SK-N-SH treated with all-trans-retinoic acid at 6 μM for 48 hours (cell line): ENCODE measurements around the gene INHBA.

Experiments used
- ATAC-seq: fragments of 200-7000 bp; cut with Tn5 transposase; 3 replicates; pipeline ENCODE4 v1.9.1; 2020; ENCODE audit warnings: mild to moderate bottlenecking, moderate library complexity
- BACH2 ChIP-seq: fragments of 250-450 bp; sonication (Bioruptor Pico); IDR thresholded peaks from 2 replicates; pipeline ENCODE4 v1.9.0; 2021; ENCODE audit warnings: mild to moderate bottlenecking, borderline replicate concordance
- ESRRG ChIP-seq: fragments of 250-450 bp; sonication (Bioruptor Pico); IDR thresholded peaks from 2 replicates; pipeline ENCODE4 v1.6.1; 2021; ENCODE audit warnings: mild to moderate bottlenecking
- GLIS3 ChIP-seq: fragments of 250-450 bp; sonication (Bioruptor Pico); IDR thresholded peaks from 2 replicates; pipeline ENCODE4 v1.5.0; 2020; ENCODE audit warnings: mild to moderate bottlenecking, moderate library complexity
- ISL1 ChIP-seq: fragments of 250-450 bp; sonication (Bioruptor Pico); IDR thresholded peaks from 2 replicates; pipeline ENCODE4 v2.1.2; 2022; ENCODE audit warnings: mild to moderate bottlenecking, moderate library complexity
- OSR1 ChIP-seq: fragments of 250-450 bp; sonication (Bioruptor Pico); IDR thresholded peaks from 2 replicates; pipeline ENCODE4 v1.8.0; 2022; ENCODE audit warnings: moderate library complexity, mild to moderate bottlenecking, inconsistent platforms
- PPARA ChIP-seq: fragments of 250-450 bp; sonication (Bioruptor Pico); IDR thresholded peaks from 2 replicates; pipeline ENCODE4 v1.5.0; 2020; ENCODE audit warnings: mild to moderate bottlenecking, borderline replicate concordance
- RARB ChIP-seq: fragments of 250-450 bp; sonication (Bioruptor Pico); IDR thresholded peaks from 2 replicates; pipeline ENCODE4 v1.8.0; 2021; ENCODE audit warnings: mild to moderate bottlenecking, moderate library complexity
- SNAI2 ChIP-seq: fragments of 250-450 bp; sonication (Bioruptor Pico); IDR thresholded peaks from 2 replicates; pipeline ENCODE4 v1.5.0; 2020; ENCODE audit warnings: mild to moderate bottlenecking, moderate library complexity
- TCF4 ChIP-seq: fragments of 250-450 bp; sonication (Bioruptor Pico); IDR thresholded peaks from 2 replicates; pipeline ENCODE4 v1.8.0; 2021; ENCODE audit warnings: mild to moderate bottlenecking, moderate library complexity, borderline replicate concordance
- TOX ChIP-seq: fragments of 250-450 bp; sonication (Bioruptor Pico); IDR thresholded peaks from 2 replicates; pipeline ENCODE4 v1.8.0; 2021; ENCODE audit warnings: mild to moderate bottlenecking, moderate library complexity, borderline replicate concordance
- ZC3H10 ChIP-seq: fragments of 250-450 bp; sonication (Bioruptor Pico); IDR thresholded peaks from 2 replicates; pipeline ENCODE4 v1.5.1; 2021; ENCODE audit warnings: mild to moderate bottlenecking, moderate library complexity
- ZFP3 ChIP-seq: fragments of 250-450 bp; sonication (Bioruptor Pico); IDR thresholded peaks from 2 replicates; pipeline ENCODE4 v1.5.0; 2020; ENCODE audit warnings: mild to moderate bottlenecking, moderate library complexity
- ZFP30 ChIP-seq: fragments of 450-650 bp; formaldehyde crosslinking; IDR thresholded peaks from 2 replicates; pipeline ENCODE4 v1.5.0; 2022; ENCODE audit warnings: mild to moderate bottlenecking, moderate library complexity
- ZNF565 ChIP-seq: fragments of 450-650 bp; formaldehyde crosslinking; conservative IDR thresholded peaks from 2 replicates; pipeline ENCODE4 v1.5.0; 2020; ENCODE audit warnings: low read depth, mild to moderate bottlenecking, moderate library complexity
- ZNF70 ChIP-seq: fragments of 450-650 bp; formaldehyde crosslinking; IDR thresholded peaks from 2 replicates; pipeline ENCODE4 v1.5.0; 2020; ENCODE audit warnings: mild to moderate bottlenecking, moderate library complexity
- ZNF8 ChIP-seq: fragments of 450-650 bp; formaldehyde crosslinking; IDR thresholded peaks from 2 replicates; pipeline ENCODE4 v1.5.0; 2020; ENCODE audit warnings: mild to moderate bottlenecking, moderate library complexity
- TF ChIP-seq, protein P1 (sequence below): fragments of 250-450 bp; sonication (Bioruptor Pico); IDR thresholded peaks from 2 replicates; pipeline ENCODE4 v1.5.1; 2021; ENCODE audit warnings: mild to moderate bottlenecking, moderate library complexity
- TF ChIP-seq, protein P2 (sequence below): fragments of 250-450 bp; sonication (Bioruptor Pico); IDR thresholded peaks from 2 replicates; pipeline ENCODE4 v1.5.0; 2020; ENCODE audit warnings: mild to moderate bottlenecking, moderate library complexity
- TF ChIP-seq, protein P3 (sequence below): fragments of 250-450 bp; sonication (Bioruptor Pico); IDR thresholded peaks from 2 replicates; pipeline ENCODE4 v1.8.0; 2020; ENCODE audit warnings: mild to moderate bottlenecking, moderate library complexity, borderline replicate concordance
- TF ChIP-seq, protein P4 (sequence below): fragments of 250-450 bp; sonication (Bioruptor Pico); IDR thresholded peaks from 2 replicates; pipeline ENCODE4 v1.8.0; 2021; ENCODE audit warnings: low read depth, mild to moderate bottlenecking, moderate library complexity, borderline replicate concordance
- TF ChIP-seq, protein P5 (sequence below): fragments of 250-450 bp; sonication (Bioruptor Pico); IDR thresholded peaks from 2 replicates; pipeline ENCODE4 v1.5.1; 2020; ENCODE audit warnings: low read depth, mild to moderate bottlenecking, moderate library complexity

INHBA gene

DNA sequence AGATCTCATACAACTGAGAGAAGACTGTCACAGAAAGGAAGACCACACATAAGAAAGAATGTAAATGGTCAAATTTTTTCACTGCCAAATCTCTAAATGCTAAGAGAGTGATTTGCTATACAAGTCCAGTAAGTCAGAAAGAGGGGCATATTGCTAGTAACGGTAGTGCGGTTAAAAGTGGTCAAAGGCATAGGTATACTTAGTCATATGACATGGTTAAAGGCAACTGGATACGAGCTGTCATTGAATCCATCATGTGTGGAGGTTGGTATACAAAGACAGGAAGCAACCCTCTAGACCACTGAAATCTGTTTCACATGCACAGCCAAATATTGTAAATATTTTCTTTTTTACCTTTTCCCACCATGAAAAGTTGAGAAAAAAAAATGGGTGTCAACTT lies 4.8 kb downstream of the INHBA start:
- TF ChIP-seq ZNF70 (CRISPR knock-in tag) (no peak), GLIS3 (CRISPR knock-in tag) (no peak), ZC3H10 (CRISPR knock-in tag) (no peak), ZFP30 (CRISPR knock-in tag) (no peak), OSR1 (no peak), ZNF565 (CRISPR knock-in tag) (no peak), PPARA (CRISPR knock-in tag) (no peak), BACH2 (CRISPR knock-in tag) (no peak)
- TF ChIP-seq, protein P1, sequence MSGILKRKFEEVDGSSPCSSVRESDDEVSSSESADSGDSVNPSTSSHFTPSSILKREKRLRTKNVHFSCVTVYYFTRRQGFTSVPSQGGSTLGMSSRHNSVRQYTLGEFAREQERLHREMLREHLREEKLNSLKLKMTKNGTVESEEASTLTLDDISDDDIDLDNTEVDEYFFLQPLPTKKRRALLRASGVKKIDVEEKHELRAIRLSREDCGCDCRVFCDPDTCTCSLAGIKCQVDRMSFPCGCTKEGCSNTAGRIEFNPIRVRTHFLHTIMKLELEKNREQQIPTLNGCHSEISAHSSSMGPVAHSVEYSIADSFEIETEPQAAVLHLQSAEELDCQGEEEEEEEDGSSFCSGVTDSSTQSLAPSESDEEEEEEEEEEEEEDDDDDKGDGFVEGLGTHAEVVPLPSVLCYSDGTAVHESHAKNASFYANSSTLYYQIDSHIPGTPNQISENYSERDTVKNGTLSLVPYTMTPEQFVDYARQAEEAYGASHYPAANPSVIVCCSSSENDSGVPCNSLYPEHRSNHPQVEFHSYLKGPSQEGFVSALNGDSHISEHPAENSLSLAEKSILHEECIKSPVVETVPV (CRISPR knock-in tag) = no peak
- no peak for ATAC-seq

DNA sequence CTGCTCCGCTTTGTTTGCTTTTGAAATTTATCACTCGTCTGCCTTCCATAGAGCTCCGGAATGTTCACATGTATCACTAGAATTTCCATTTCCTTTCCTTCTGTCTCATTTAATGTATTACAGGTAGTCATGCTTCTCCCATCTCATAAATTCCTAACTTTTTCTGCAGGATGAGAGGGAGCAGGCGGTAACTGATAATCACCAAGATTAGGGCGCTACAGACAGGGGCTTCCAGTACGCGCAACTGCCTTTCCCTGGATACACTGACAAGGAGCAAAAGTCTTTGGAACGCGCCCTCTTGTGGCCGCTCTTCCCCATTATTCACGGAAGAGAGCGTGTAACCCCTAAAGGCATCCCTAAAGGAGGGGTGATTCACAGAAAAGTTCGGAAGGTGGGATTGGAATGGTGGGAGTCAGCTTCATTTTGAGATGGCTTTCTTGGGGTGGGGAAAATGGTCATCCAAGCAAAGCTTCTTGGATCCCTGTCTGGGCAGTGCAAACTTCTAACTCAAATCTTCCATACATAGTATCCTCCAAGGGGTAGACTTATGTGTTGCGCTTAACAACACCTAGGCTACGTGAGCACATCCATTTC lies 6.5 kb downstream of the INHBA start:
- ATAC-seq = peak; percentile 83
- TF ChIP-seq BACH2 (CRISPR knock-in tag) (no peak), ZNF565 (CRISPR knock-in tag) (no peak), RARB (CRISPR knock-in tag) (no peak), ISL1 (peak; percentile 55), TCF4 (CRISPR knock-in tag) (no peak), ZFP3 (CRISPR knock-in tag) (no peak)
- TF ChIP-seq, protein P2, sequence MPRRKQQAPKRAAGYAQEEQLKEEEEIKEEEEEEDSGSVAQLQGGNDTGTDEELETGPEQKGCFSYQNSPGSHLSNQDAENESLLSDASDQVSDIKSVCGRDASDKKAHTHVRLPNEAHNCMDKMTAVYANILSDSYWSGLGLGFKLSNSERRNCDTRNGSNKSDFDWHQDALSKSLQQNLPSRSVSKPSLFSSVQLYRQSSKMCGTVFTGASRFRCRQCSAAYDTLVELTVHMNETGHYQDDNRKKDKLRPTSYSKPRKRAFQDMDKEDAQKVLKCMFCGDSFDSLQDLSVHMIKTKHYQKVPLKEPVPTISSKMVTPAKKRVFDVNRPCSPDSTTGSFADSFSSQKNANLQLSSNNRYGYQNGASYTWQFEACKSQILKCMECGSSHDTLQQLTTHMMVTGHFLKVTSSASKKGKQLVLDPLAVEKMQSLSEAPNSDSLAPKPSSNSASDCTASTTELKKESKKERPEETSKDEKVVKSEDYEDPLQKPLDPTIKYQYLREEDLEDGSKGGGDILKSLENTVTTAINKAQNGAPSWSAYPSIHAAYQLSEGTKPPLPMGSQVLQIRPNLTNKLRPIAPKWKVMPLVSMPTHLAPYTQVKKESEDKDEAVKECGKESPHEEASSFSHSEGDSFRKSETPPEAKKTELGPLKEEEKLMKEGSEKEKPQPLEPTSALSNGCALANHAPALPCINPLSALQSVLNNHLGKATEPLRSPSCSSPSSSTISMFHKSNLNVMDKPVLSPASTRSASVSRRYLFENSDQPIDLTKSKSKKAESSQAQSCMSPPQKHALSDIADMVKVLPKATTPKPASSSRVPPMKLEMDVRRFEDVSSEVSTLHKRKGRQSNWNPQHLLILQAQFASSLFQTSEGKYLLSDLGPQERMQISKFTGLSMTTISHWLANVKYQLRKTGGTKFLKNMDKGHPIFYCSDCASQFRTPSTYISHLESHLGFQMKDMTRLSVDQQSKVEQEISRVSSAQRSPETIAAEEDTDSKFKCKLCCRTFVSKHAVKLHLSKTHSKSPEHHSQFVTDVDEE (CRISPR knock-in tag) = no peak
- TF ChIP-seq, protein P3, sequence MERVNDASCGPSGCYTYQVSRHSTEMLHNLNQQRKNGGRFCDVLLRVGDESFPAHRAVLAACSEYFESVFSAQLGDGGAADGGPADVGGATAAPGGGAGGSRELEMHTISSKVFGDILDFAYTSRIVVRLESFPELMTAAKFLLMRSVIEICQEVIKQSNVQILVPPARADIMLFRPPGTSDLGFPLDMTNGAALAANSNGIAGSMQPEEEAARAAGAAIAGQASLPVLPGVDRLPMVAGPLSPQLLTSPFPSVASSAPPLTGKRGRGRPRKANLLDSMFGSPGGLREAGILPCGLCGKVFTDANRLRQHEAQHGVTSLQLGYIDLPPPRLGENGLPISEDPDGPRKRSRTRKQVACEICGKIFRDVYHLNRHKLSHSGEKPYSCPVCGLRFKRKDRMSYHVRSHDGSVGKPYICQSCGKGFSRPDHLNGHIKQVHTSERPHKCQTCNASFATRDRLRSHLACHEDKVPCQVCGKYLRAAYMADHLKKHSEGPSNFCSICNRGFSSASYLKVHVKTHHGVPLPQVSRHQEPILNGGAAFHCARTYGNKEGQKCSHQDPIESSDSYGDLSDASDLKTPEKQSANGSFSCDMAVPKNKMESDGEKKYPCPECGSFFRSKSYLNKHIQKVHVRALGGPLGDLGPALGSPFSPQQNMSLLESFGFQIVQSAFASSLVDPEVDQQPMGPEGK = no peak
- TF ChIP-seq, protein P4, sequence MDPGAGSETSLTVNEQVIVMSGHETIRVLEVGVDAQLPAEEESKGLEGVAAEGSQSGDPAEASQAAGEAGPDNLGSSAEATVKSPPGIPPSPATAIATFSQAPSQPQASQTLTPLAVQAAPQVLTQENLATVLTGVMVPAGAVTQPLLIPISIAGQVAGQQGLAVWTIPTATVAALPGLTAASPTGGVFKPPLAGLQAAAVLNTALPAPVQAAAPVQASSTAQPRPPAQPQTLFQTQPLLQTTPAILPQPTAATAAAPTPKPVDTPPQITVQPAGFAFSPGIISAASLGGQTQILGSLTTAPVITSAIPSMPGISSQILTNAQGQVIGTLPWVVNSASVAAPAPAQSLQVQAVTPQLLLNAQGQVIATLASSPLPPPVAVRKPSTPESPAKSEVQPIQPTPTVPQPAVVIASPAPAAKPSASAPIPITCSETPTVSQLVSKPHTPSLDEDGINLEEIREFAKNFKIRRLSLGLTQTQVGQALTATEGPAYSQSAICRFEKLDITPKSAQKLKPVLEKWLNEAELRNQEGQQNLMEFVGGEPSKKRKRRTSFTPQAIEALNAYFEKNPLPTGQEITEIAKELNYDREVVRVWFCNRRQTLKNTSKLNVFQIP = peak; percentile 63; the same call in 1 of the 2 replicates

DNA sequence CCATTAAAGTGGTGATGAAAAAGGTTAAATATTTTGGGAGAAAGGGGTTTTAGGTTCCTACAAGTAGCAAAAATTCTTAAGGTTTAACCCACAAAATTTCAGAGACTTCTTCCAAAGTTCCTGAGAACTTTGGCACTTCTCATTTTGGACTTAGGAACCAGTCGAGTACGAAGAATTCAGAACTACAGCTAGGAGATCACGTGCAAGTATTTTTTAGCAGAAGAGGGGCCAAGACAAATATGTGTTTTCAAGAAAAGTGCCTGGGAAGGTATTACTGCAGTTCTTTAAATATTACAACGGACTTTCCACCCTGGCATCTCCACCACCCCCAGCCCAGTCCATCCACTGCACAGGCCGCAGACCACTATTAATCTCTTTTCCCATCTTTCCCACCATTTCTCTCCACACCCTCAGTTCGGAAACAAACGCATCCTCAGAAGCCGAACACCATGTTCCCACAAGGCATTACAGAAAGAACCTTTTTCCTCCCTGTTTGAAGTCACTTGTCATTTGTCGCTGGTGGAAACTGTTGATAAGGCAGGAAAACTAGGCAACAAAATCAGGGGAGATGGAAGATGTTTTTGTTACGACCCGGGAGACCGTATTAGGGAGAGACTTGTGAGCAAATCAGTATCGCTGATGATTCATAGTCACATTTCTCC lies 7.1 kb downstream of the INHBA start:
- TF ChIP-seq, protein P5, sequence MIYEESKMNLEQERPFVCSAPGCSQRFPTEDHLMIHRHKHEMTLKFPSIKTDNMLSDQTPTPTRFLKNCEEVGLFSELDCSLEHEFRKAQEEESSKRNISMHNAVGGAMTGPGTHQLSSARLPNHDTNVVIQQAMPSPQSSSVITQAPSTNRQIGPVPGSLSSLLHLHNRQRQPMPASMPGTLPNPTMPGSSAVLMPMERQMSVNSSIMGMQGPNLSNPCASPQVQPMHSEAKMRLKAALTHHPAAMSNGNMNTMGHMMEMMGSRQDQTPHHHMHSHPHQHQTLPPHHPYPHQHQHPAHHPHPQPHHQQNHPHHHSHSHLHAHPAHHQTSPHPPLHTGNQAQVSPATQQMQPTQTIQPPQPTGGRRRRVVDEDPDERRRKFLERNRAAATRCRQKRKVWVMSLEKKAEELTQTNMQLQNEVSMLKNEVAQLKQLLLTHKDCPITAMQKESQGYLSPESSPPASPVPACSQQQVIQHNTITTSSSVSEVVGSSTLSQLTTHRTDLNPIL (CRISPR knock-in tag) = no peak
- TF ChIP-seq ZC3H10 (CRISPR knock-in tag) (no peak), ESRRG (no peak), BACH2 (CRISPR knock-in tag) (no peak), ZNF8 (CRISPR knock-in tag) (no peak), ZFP30 (CRISPR knock-in tag) (no peak), TOX (CRISPR knock-in tag) (no peak), GLIS3 (CRISPR knock-in tag) (no peak), SNAI2 (CRISPR knock-in tag) (no peak), ZFP3 (CRISPR knock-in tag) (no peak)
- TF ChIP-seq, protein P3 = no peak
- ATAC-seq = no peak
